HEK293 (cell line): ENCODE measurements around the gene ITGB6.

Experiments used
- CTCF ChIA-PET: fragments of 350-600 bp; formaldehyde crosslinking; extraction: SDS; loops from one replicate; lab custom pipeline; 2021; ENCODE audit warnings: antibody characterized with exemption; lab: Yijun Ruan, JAX
- POLR2A ChIA-PET: fragments of 300-600 bp; formaldehyde crosslinking; extraction: SDS; loops from one replicate; lab custom pipeline; 2020; ENCODE audit warnings: antibody characterized with exemption, inconsistent platforms; lab: Yijun Ruan, JAX
- H3K27ac ChIP-seq: fragments of 200-500 bp; sonication (Bioruptor generic); 2 replicates; pipeline ENCODE4 v1.5.1; 2014; ENCODE audit warnings: low read depth, low read length, control low read depth, inconsistent platforms; ENCODE audit errors: extremely low read depth
- H3K36me3 ChIP-seq, 2 experiments: fragments of 200-500 bp in 1 of 2; sonication (Bioruptor generic) in 1 of 2; 1 replicate in 1 of 2; 2 replicates in 1 of 2; pipeline ENCODE4 v1.5.1; 2014 to 2017; ENCODE audit warnings: inconsistent platforms in 2 of 2, low read length in 2 of 2; ENCODE audit not compliant: control insufficient read depth in 2 of 2, insufficient read depth in 1 of 2
- H3K4me1 ChIP-seq: fragments of 200-500 bp; sonication (Bioruptor generic); 2 replicates; pipeline ENCODE4 v1.5.1; 2014; ENCODE audit warnings: mild to moderate bottlenecking, low read length, inconsistent platforms; ENCODE audit not compliant: control insufficient read depth, insufficient read depth
- H3K4me3 ChIP-seq: 2 replicates; pipeline ENCODE4 v1.5.1; 2011; ENCODE audit warnings: low read depth, mild to moderate bottlenecking, control low read depth, low read length, moderate library complexity
- H3K9me3 ChIP-seq: fragments of 200-500 bp; sonication (Bioruptor generic); 2 replicates; pipeline ENCODE4 v1.5.1; 2014; ENCODE audit warnings: low read depth, low read length, inconsistent platforms; ENCODE audit not compliant: control insufficient read depth, insufficient read depth
- AEBP2 ChIP-seq: fragments of 450-650 bp; formaldehyde crosslinking; IDR thresholded peaks from 2 replicates; pipeline ENCODE4 v1.5.1; 2016; ENCODE audit warnings: missing biosample characterization, missing genetic modification characterization, borderline replicate concordance
- BCL11A ChIP-seq: fragments of 450-650 bp; formaldehyde crosslinking; IDR thresholded peaks from 2 replicates; pipeline ENCODE4 v1.5.1; 2016; ENCODE audit warnings: low read depth, missing biosample characterization, missing genetic modification characterization
- KLF16 ChIP-seq: fragments of 450-650 bp; formaldehyde crosslinking; IDR thresholded peaks from 2 replicates; pipeline ENCODE4 v1.5.1; 2017; ENCODE audit warnings: missing biosample characterization, missing genetic modification characterization
- SALL2 ChIP-seq: fragments of 450-650 bp; formaldehyde crosslinking; IDR thresholded peaks from 2 replicates; pipeline ENCODE4 v1.5.0; 2017; ENCODE audit warnings: missing biosample characterization, mild to moderate bottlenecking, missing genetic modification characterization, borderline replicate concordance
- SP3 ChIP-seq: fragments of 450-650 bp; formaldehyde crosslinking; IDR thresholded peaks from 2 replicates; pipeline ENCODE4 v1.5.1; 2016; ENCODE audit warnings: missing biosample characterization, missing genetic modification characterization
- TSHZ1 ChIP-seq: fragments of 450-650 bp; formaldehyde crosslinking; IDR thresholded peaks from 2 replicates; pipeline ENCODE4 v1.5.1; 2016; ENCODE audit warnings: missing biosample characterization, missing genetic modification characterization, borderline replicate concordance
- ZBTB20 ChIP-seq: fragments of 450-650 bp; formaldehyde crosslinking; IDR thresholded peaks from 2 replicates; pipeline ENCODE4 v1.5.1; 2016; ENCODE audit warnings: missing biosample characterization, missing genetic modification characterization
- ZBTB49 ChIP-seq: fragments of 450-650 bp; formaldehyde crosslinking; IDR thresholded peaks from 2 replicates; pipeline ENCODE4 v1.5.1; 2016; ENCODE audit warnings: missing biosample characterization, missing genetic modification characterization, low read depth
- ZNF10 ChIP-seq: fragments of 450-650 bp; formaldehyde crosslinking; IDR thresholded peaks from 2 replicates; pipeline ENCODE4 v1.5.1; 2017; ENCODE audit warnings: missing biosample characterization, missing genetic modification characterization
- ZNF112 ChIP-seq: fragments of 450-650 bp; formaldehyde crosslinking; IDR thresholded peaks from 2 replicates; pipeline ENCODE4 v1.5.0; 2017; ENCODE audit warnings: missing biosample characterization, missing genetic modification characterization
- ZNF214 ChIP-seq: fragments of 450-650 bp; formaldehyde crosslinking; IDR thresholded peaks from 2 replicates; pipeline ENCODE4 v1.5.1; 2017; ENCODE audit warnings: missing biosample characterization, mild to moderate bottlenecking, missing genetic modification characterization, borderline replicate concordance
- ZNF221 ChIP-seq: fragments of 450-650 bp; formaldehyde crosslinking; IDR thresholded peaks from 2 replicates; pipeline ENCODE4 v1.5.1; 2017; ENCODE audit warnings: missing biosample characterization, missing genetic modification characterization, borderline replicate concordance
- ZNF24 ChIP-seq: fragments of 450-650 bp; formaldehyde crosslinking; IDR thresholded peaks from 2 replicates; pipeline ENCODE4 v1.5.1; 2016; ENCODE audit warnings: missing biosample characterization, missing genetic modification characterization
- ZNF266 ChIP-seq: fragments of 450-650 bp; formaldehyde crosslinking; IDR thresholded peaks from 2 replicates; pipeline ENCODE4 v1.5.1; 2016; ENCODE audit warnings: missing biosample characterization, missing genetic modification characterization, low read depth
- ZNF274 ChIP-seq, 2 experiments: fragments of 200-500 bp in 1 of 2; fragments of 450-650 bp in 1 of 2; sonication (Bioruptor generic) in 1 of 2; formaldehyde crosslinking in 1 of 2; IDR thresholded peaks; 2 replicates each; pipeline versions ENCODE4 v1.5.1 to v1.6.1; 2014 to 2016; ENCODE audit warnings: borderline replicate concordance in 1 of 2, inconsistent platforms in 1 of 2, low read length in 1 of 2, missing biosample characterization in 1 of 2, missing genetic modification characterization in 1 of 2
- ZNF311 ChIP-seq: fragments of 450-650 bp; formaldehyde crosslinking; IDR thresholded peaks from 2 replicates; pipeline ENCODE4 v1.5.1; 2017; ENCODE audit warnings: missing biosample characterization, missing genetic modification characterization, borderline replicate concordance
- ZNF354C ChIP-seq: fragments of 450-650 bp; formaldehyde crosslinking; IDR thresholded peaks from 2 replicates; pipeline ENCODE4 v1.5.1; 2016; ENCODE audit warnings: missing biosample characterization, missing genetic modification characterization, low read depth, borderline replicate concordance
- ZNF510 ChIP-seq: fragments of 450-650 bp; formaldehyde crosslinking; IDR thresholded peaks from 2 replicates; pipeline ENCODE4 v1.5.1; 2018; ENCODE audit warnings: mild to moderate bottlenecking, missing genetic modification characterization, missing biosample characterization; ENCODE audit not compliant: insufficient replicate concordance
- ZNF544 ChIP-seq: fragments of 450-650 bp; formaldehyde crosslinking; IDR thresholded peaks from 2 replicates; pipeline ENCODE4 v1.5.0; 2017; ENCODE audit warnings: missing biosample characterization, missing genetic modification characterization
- ZNF560 ChIP-seq: fragments of 450-650 bp; formaldehyde crosslinking; IDR thresholded peaks from 2 replicates; pipeline ENCODE4 v1.5.1; 2017; ENCODE audit warnings: missing biosample characterization, missing genetic modification characterization, borderline replicate concordance
- ZNF596 ChIP-seq: fragments of 450-650 bp; IDR thresholded peaks from 2 replicates; pipeline ENCODE4 v1.5.0; 2018; ENCODE audit warnings: missing biosample characterization, mild to moderate bottlenecking, missing genetic modification characterization, moderate library complexity
- ZNF658 ChIP-seq: fragments of 450-650 bp; formaldehyde crosslinking; IDR thresholded peaks from 2 replicates; pipeline ENCODE4; 2016; ENCODE audit warnings: missing biosample characterization, missing genetic modification characterization
- ZNF692 ChIP-seq: fragments of 450-650 bp; formaldehyde crosslinking; IDR thresholded peaks from 2 replicates; pipeline ENCODE4 v1.5.1; 2016; ENCODE audit warnings: missing biosample characterization, missing genetic modification characterization
- ZSCAN16 ChIP-seq: fragments of 450-650 bp; formaldehyde crosslinking; IDR thresholded peaks from 2 replicates; pipeline ENCODE4 v1.5.1; 2016; ENCODE audit warnings: missing biosample characterization, missing genetic modification characterization
- ZSCAN23 ChIP-seq: fragments of 450-650 bp; formaldehyde crosslinking; IDR thresholded peaks from 2 replicates; pipeline ENCODE4 v1.5.1; 2016; ENCODE audit warnings: missing biosample characterization, missing genetic modification characterization

Gene ITGB6

GRCh38 chr2:160061944-160062291 lies 138.2 kb downstream of the ITGB6 start:
- H3K9me3 ChIP-seq, result no peaks in the 10 kb centered on the region
- H3K4me1 ChIP-seq, result peaks cover 4% of the 10 kb centered on the region; the same call in 1 of the 2 replicates
- ChIA-PET POLR2A (no interaction called here), CTCF (no interaction called here)
- no peak overlapping the region for H3K27ac ChIP-seq
- peak overlapping the region; percentile 41 for H3K4me3 ChIP-seq
- no peaks in the 10 kb centered on the region for H3K36me3 ChIP-seq
- no peak for TF ChIP-seq ZSCAN23 (tag by site-specific recombination)
- TF ChIP-seq ZNF560 (tag by site-specific recombination), result no peak
- no peak for TF ChIP-seq ZNF214

- CTCF ChIA-PET, result no interaction called here
- H3K4me3 ChIP-seq, result no peak overlapping the region
Measured at GRCh38 chr2:160061533-160061932, 138.5 kb downstream of the ITGB6 start.

GRCh38 chr2:160060297-160060696 lies 139.8 kb downstream of the ITGB6 start:
- TF ChIP-seq TSHZ1 (tag by site-specific recombination) (no peak), ZNF692 (tag by site-specific recombination) (no peak), ZSCAN16 (tag by site-specific recombination) (no peak), ZNF112 (tag by site-specific recombination) (no peak), SP3 (tag by site-specific recombination) (no peak), ZNF510 (tag by site-specific recombination) (no peak), ZBTB20 (tag by site-specific recombination) (no peak), ZNF274 (IDR thresholded peaks at IDR 0.05; ENCODE audit: low read length) (no peak), ZNF274 (tag by site-specific recombination; IDR thresholded peaks at IDR 0.05; ENCODE audit: borderline replicate concordance) (no peak), AEBP2 (no peak), ZBTB49 (tag by site-specific recombination) (no peak), KLF16 (tag by site-specific recombination) (no peak), ZNF658 (tag by site-specific recombination) (no peak)
- H3K9me3 ChIP-seq, result no peaks in the 10 kb centered on the region
- H3K27ac ChIP-seq, result no peak overlapping the region
- ChIA-PET CTCF (no interaction called here), POLR2A (no interaction called here)
- no peaks in the 10 kb centered on the region for H3K36me3 ChIP-seq
- no peak overlapping the region for H3K4me3 ChIP-seq
- peaks cover 4% of the 10 kb centered on the region; the same call in 1 of the 2 replicates for H3K4me1 ChIP-seq

More at GRCh38 chr2:160061533-160061932, 138.5 kb downstream of the ITGB6 start:
- POLR2A ChIA-PET, result no interaction called here
- Histone ChIP-seq H3K36me3 (no peaks in the 10 kb centered on the region), H3K9me3 (no peaks in the 10 kb centered on the region), H3K4me1 (peaks cover 4% of the 10 kb centered on the region; the same call in 1 of the 2 replicates), H3K27ac (no peak overlapping the region)
- no peak for TF ChIP-seq ZNF221 (tag by site-specific recombination)
- TF ChIP-seq ZNF544 (tag by site-specific recombination), result no peak
- TF ChIP-seq ZNF10, result no peak
- no peak for TF ChIP-seq ZNF596
- no peak for TF ChIP-seq ZNF311 (tag by site-specific recombination)
- TF ChIP-seq BCL11A (tag by site-specific recombination), result no peak
- no peak for TF ChIP-seq ZNF24 (tag by site-specific recombination)
- no peak for TF ChIP-seq ZNF692 (tag by site-specific recombination)
- no peak for TF ChIP-seq SALL2 (tag by site-specific recombination)
- TF ChIP-seq ZNF354C (tag by site-specific recombination), result no peak
- TF ChIP-seq ZNF266 (tag by site-specific recombination), result no peak
